Nephron progenitor cell (in vitro differentiated cells): ENCODE results near the gene CCDC92.

Experiments used
- DNase-seq: peaks from one replicate; pipeline ENCODE4 v3.0.0; 2021
- H3K27ac Mint-ChIP-seq: 2 replicates; pipeline ENCODE4 v1.8.0; 2021; ENCODE audit warnings: mild to moderate bottlenecking, moderate library complexity, mixed read lengths
- H3K27me3 Mint-ChIP-seq: 2 replicates; pipeline ENCODE4 v1.8.0; 2021; ENCODE audit warnings: mild to moderate bottlenecking, low read depth, mixed read lengths; ENCODE audit not compliant: poor library complexity
- H3K36me3 Mint-ChIP-seq: 2 replicates; pipeline ENCODE4 v1.8.0; 2021; ENCODE audit warnings: low read depth, mixed read lengths
- H3K4me1 Mint-ChIP-seq: 2 replicates; pipeline ENCODE4 v1.8.0; 2021; ENCODE audit warnings: mixed read lengths
- H3K4me3 Mint-ChIP-seq: 2 replicates; pipeline ENCODE4 v1.8.0; 2021; ENCODE audit warnings: mild to moderate bottlenecking, moderate library complexity, mixed read lengths
- H3K9me3 Mint-ChIP-seq: 2 replicates; pipeline ENCODE4 v1.8.0; 2021; ENCODE audit warnings: mild to moderate bottlenecking, moderate library complexity, mixed read lengths
- TF ChIP-seq, protein P1 (sequence below): fragments of 200-600 bp; sonication (generic); IDR thresholded peaks from 2 replicates; pipeline ENCODE4 v1.5.0; 2021; ENCODE audit warnings: antibody characterized with exemption

Gene CCDC92

DNA sequence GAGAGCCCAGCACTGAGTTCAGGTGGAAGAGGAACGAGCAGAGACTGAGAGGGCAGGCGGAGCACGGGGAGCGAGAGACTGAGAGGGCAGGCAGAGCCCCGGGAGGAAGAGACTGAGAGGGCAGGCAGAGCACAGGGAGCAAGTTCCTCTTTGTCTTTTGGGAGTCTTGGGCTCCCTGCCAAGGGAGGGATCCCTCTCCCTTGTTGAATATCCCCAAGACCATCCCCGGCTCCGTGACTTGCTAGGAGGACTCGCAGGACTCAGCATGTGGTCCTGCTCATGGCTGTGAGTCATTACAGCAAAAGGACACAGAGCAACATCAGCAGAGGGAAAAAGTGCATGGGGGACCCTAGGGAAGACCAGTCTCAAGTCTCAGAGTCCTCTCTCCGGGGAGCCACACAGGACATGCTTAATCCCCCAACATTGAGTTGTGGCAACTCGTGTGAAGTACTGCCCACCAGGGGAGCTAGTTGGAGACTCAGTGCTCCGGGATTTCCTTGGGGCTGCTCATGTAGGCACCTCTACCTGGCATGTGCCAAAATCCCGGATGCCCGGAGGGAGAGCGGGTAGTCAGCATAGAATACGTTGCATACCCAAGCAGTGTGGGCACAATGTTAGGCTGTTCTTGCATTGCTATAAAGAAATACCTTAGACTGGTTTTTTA lies 81.0 kb downstream of the CCDC92 start:
- no peaks in the 10 kb centered on the region for H3K36me3 Mint-ChIP-seq
- H3K4me3 Mint-ChIP-seq: no peak overlapping the region
- no peak for DNase-seq
- TF ChIP-seq, protein P1, sequence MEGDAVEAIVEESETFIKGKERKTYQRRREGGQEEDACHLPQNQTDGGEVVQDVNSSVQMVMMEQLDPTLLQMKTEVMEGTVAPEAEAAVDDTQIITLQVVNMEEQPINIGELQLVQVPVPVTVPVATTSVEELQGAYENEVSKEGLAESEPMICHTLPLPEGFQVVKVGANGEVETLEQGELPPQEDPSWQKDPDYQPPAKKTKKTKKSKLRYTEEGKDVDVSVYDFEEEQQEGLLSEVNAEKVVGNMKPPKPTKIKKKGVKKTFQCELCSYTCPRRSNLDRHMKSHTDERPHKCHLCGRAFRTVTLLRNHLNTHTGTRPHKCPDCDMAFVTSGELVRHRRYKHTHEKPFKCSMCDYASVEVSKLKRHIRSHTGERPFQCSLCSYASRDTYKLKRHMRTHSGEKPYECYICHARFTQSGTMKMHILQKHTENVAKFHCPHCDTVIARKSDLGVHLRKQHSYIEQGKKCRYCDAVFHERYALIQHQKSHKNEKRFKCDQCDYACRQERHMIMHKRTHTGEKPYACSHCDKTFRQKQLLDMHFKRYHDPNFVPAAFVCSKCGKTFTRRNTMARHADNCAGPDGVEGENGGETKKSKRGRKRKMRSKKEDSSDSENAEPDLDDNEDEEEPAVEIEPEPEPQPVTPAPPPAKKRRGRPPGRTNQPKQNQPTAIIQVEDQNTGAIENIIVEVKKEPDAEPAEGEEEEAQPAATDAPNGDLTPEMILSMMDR: no peak
- peaks cover 30% of the 10 kb centered on the region for H3K27me3 Mint-ChIP-seq
- H3K4me1 Mint-ChIP-seq: peaks cover 24% of the 10 kb centered on the region
- peaks cover 9% of the 10 kb centered on the region for H3K9me3 Mint-ChIP-seq
- H3K27ac Mint-ChIP-seq: no peak overlapping the region

DNA sequence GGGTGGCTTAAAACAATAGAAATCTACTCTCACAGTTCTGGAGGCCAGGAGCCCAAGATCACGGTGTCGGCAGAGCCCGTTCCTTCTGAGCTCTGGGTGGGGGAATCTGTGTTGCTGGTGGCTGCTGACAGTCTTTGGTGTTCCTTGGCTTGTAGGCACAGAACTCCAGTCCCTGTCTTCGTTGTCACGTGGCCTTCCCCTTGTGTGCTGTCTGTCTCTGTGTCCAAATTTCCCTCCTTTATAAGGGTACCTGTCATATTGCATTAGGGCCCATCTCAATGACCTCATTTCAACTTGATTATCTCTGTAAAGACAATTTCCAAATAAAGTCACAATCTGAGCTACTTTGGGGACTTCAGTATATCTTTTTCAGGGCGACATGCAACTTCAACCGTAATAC lies 81.6 kb downstream of the CCDC92 start:
- H3K9me3 Mint-ChIP-seq: peaks cover 9% of the 10 kb centered on the region
- DNase-seq: no peak
- TF ChIP-seq, protein P1: no peak
- H3K27me3 Mint-ChIP-seq: peaks cover 36% of the 10 kb centered on the region
- H3K4me3 Mint-ChIP-seq: no peak overlapping the region
- H3K4me1 Mint-ChIP-seq: peaks cover 24% of the 10 kb centered on the region
- H3K36me3 Mint-ChIP-seq: no peaks in the 10 kb centered on the region
- H3K27ac Mint-ChIP-seq: no peak overlapping the region

DNA sequence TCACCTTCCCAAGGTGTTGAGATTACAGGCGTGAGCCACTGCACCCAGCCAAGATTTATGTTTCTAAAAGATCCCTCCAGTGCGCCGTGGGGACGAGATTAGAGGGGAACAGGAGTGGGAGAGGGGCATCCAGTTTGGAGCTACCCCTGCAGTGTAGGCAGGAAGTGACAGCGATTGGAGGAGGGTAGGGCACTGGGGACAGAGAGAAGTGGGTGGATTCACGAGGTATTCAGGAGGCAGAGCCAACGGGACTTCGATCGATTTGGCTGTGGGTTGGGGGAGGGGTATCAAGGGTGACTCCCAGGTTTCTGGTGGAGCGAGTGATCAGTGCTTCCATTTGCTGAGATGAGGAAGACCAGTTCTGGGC lies 82.1 kb downstream of the CCDC92 start:
- Mint-ChIP-seq H3K9me3 (peaks cover 10% of the 10 kb centered on the region), H3K36me3 (no peaks in the 10 kb centered on the region), H3K4me1 (peaks cover 24% of the 10 kb centered on the region), H3K27ac (no peak overlapping the region), H3K27me3 (peaks cover 38% of the 10 kb centered on the region), H3K4me3 (no peak overlapping the region)
- no peak for DNase-seq
- TF ChIP-seq, protein P1: no peak

DNA sequence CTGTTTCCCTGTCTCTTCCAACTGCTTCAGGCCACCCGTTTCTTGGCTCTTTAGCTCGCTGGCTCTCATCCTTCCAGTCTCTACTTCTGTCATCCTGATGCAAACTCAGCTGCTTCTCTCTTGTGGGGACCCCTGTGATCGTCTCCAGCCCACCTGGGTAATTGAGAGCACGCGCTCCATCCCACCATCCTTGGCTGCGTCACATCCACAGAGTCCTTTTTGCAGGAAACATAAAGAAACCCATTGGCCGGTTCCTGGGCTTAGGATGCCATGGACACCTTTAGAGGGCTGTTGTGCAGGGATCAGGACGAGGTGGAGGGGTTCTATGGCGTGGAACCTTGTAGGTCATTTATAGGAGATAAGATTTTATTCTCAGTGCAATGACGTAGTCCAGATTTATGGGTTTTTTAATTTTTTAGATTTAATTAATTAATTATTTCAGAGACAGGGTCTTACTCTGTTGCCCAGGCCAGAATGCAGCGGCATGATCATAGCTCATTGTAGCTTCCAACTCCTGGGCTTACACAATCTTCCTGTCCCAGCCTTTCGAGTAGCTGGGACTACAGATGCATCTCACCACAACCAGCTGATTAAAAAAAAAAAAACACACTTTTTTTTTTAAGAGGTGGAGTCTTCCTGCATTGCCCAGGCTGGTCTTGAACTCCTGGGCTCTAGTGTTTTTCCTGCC lies 82.6 kb downstream of the CCDC92 start:
- H3K27ac Mint-ChIP-seq: no peak overlapping the region

DNA sequence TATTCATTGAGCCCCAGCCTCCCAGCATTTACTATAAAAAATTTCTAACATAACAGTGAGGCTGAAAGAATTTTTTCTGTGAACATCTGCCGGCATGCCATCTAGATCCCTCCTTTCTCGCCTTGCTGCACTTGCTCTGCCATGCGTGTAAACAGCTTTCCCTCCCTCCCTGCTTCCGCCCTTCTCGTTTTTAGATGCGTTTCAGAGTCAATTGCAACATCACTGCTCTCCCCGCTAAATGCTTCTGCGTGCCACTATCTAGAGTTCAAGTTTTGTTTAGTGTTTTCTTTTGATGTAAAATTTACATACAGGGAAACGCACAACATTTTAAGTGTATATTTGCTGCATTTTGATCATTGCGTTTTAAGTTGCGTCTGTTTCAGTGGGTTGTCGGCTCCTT lies 83.6 kb downstream of the CCDC92 start:
- DNase-seq: no peak
- Mint-ChIP-seq H3K27me3 (peaks cover 42% of the 10 kb centered on the region), H3K4me1 (peaks cover 24% of the 10 kb centered on the region), H3K36me3 (no peaks in the 10 kb centered on the region), H3K4me3 (no peak overlapping the region), H3K9me3 (peaks cover 14% of the 10 kb centered on the region), H3K27ac (no peak overlapping the region)
- TF ChIP-seq, protein P1: no peak

More for the DNA sequence above, 82.6 kb downstream of the CCDC92 start:
- Mint-ChIP-seq H3K9me3 (peaks cover 14% of the 10 kb centered on the region), H3K4me3 (no peak overlapping the region), H3K36me3 (no peaks in the 10 kb centered on the region), H3K27me3 (peaks cover 38% of the 10 kb centered on the region), H3K4me1 (peaks cover 24% of the 10 kb centered on the region)
- TF ChIP-seq, protein P1: no peak
- DNase-seq: no peak
